CD4-positive, alpha-beta T cell (primary cell): ENCODE measurements around the gene ASB6. TPM values are rescaled to one million over a fixed set of nuclear protein-coding genes. Genes with fewer than 3 reads are reported as not detected.

Source experiments
- ATAC-seq: fragments of 200-7000 bp; cut with Tn5 transposase; one replicate; pipeline ENCODE4 v1.10.0; 2022; ENCODE audit warnings: mild to moderate bottlenecking; ENCODE audit not compliant: poor library complexity
- CTCF ChIA-PET: fragments of 350-600 bp; sonication (Branson Sonifier 250); formaldehyde crosslinking; loops from one replicate; lab custom pipeline; 2021; ENCODE audit warnings: antibody characterized with exemption, inconsistent platforms; lab: Charles Lee
- POLR2A ChIA-PET: fragments of 350-600 bp; sonication (Branson Sonifier 250); formaldehyde crosslinking; loops from one replicate; lab custom pipeline; 2021; ENCODE audit warnings: antibody characterized with exemption, inconsistent platforms; lab: Charles Lee
- DNase-seq, 14 experiments: peaks; one replicate each; pipeline ENCODE4 v3.0.0-alpha.2; 2013 to 2020; ENCODE audit warnings: mixed read lengths in 2 of 14
- H3K27ac ChIP-seq, 2 donors: one replicate each; pipeline versions ENCODE4 v1.5.1 to v1.7.0; 2013; ENCODE audit warnings: low read length in 2 of 2, low read depth in 1 of 2, mild to moderate bottlenecking in 1 of 2
- H3K27me3 ChIP-seq, 2 experiments: 1 replicate in 1 of 2; 2 replicates in 1 of 2; pipeline versions ENCODE4 v1.6.1 to v1.7.0; 2013; ENCODE audit warnings: low read length in 2 of 2, control low read depth in 1 of 2, mild to moderate bottlenecking in 1 of 2, moderate library complexity in 1 of 2; ENCODE audit not compliant: insufficient read depth in 2 of 2, control insufficient read depth in 1 of 2
- H3K36me3 ChIP-seq: one replicate; pipeline ENCODE4 v1.6.1; 2013; ENCODE audit warnings: low read length, control low read depth; ENCODE audit not compliant: insufficient read depth
- H3K4me1 ChIP-seq: one replicate; pipeline ENCODE4 v1.6.1; 2013; ENCODE audit warnings: low read length, control low read depth; ENCODE audit not compliant: insufficient read depth
- H3K4me3 ChIP-seq: one replicate; pipeline ENCODE4 v1.5.1; 2013; ENCODE audit warnings: mild to moderate bottlenecking, low read length, moderate library complexity
- H3K9me3 ChIP-seq, 2 experiments: 1 replicate in 1 of 2; 2 replicates in 1 of 2; pipeline versions ENCODE4 v1.6.1 to v1.7.0; 2013; ENCODE audit warnings: low read length in 2 of 2, mild to moderate bottlenecking in 2 of 2, control low read depth in 1 of 2, moderate library complexity in 1 of 2; ENCODE audit not compliant: control insufficient read depth in 1 of 2, insufficient read depth in 1 of 2
- H3K27ac Mint-ChIP-seq: one replicate; pipeline ENCODE4 v1.8.0; 2020; ENCODE audit warnings: mixed read lengths
- H3K27me3 Mint-ChIP-seq: one replicate; pipeline ENCODE4 v1.8.0; 2021; ENCODE audit warnings: mixed read lengths
- H3K36me3 Mint-ChIP-seq: one replicate; pipeline ENCODE4 v1.8.0; 2021; ENCODE audit warnings: low read depth, mixed read lengths
- H3K4me1 Mint-ChIP-seq: one replicate; pipeline ENCODE4 v1.8.0; 2021; ENCODE audit warnings: low read depth, mixed read lengths
- H3K4me3 Mint-ChIP-seq: one replicate; pipeline ENCODE4 v1.8.0; 2020; ENCODE audit warnings: mild to moderate bottlenecking, mixed read lengths
- H3K9me3 Mint-ChIP-seq: one replicate; pipeline ENCODE4 v1.8.0; 2020; ENCODE audit warnings: mixed read lengths
- CTCF ChIP-seq: fragments of 200-600 bp; IDR thresholded peaks from one replicate; pipeline ENCODE4 v1.8.0; 2022; ENCODE audit warnings: antibody characterized with exemption, mild to moderate bottlenecking
- intact Hi-C, 2 experiments: fragments of 100-400 bp; cut with DNase I in 1 of 2; cut with micrococcal nuclease in 1 of 2; formaldehyde crosslinking; loops; one replicate each; pipeline versions ENCODE4 v1.15.1 to v1.9.0; 2023 to 2025; cut with DNase I, micrococcal nuclease
- total RNA-seq, 174 experiments: library from RNA in 2 of 174; stranded (reverse) in 2 of 174; gene quantifications; one replicate each; pipeline ENCODE4 v1.2.3 and lab custom pipeline; 2021 to 2026

The ASB6 gene
- total RNA-seq, 2 experiments from 2014 or later: 28.5 to 29.3 TPM

DNA sequence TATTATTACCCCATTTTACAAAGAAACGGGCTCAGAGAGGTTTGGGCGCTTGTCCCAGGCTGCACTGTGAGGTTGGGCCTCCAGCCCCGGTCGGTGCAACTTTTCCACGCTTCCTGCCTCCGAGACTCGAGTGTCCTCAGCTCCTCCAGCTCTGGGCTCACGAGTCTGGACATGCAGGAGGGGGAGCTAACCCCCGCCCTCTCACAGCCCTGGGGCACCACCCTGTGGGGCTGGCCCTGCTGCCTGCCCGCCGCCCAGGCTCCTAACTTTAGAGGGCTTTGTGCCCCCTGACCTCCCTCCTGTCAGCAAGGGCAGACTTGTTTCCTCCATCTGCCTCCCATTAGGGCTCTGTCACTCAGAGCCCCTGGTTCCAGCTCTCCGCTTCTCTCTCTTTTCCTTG is 4.3 kb upstream of the ASB6 start:
- Histone ChIP-seq H3K27me3 (no peaks in the 10 kb centered on the region), H3K9me3 (peaks cover 0 to 3% of the 10 kb centered on the region in 2 experiments), H3K36me3 (no peaks in the 10 kb centered on the region), H3K4me1 (peaks cover 10% of the 10 kb centered on the region), H3K4me3 (no peak overlapping the region), H3K27ac (no peak overlapping the region)
- intact Hi-C loops: loop anchor here in 1 of 2 experiments (10.0 kb wide), 1 partner anchor 1711 kb away; the partner anchor contains the start of genes DPM2 and PIP5KL1
- Mint-ChIP-seq H3K27me3 (no peaks in the 10 kb centered on the region), H3K4me1 (peaks cover 3% of the 10 kb centered on the region), H3K9me3 (no peaks in the 10 kb centered on the region), H3K4me3 (peak overlapping the region; percentile 59), H3K27ac (no peak overlapping the region), H3K36me3 (peaks cover 2% of the 10 kb centered on the region)
- DNase-seq: no peak
- CTCF ChIA-PET: no interaction called here
- no peak for TF ChIP-seq CTCF
- POLR2A ChIA-PET: no interaction called here
- ATAC-seq: no peak

DNA sequence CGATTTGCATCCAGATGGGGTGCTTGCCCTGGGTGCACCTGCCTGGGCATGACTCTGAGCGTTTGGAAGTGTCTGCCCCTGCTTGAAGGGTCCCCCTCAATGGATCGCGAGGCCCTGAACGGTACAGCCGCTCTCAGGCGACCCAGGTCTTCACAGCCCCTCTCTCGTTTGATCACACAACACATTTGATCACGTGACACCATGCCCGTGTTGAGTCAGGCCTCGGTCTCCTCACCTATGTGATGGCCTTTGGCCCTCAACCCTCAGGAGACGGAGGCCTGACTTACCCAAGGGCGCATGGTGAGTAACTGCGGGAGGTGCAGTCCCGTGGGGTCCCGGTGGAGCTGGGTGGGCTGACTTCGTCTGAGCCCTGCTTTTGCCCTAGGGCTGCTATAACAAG is 3.0 kb upstream of the ASB6 start:
- ATAC-seq (no peak), DNase-seq (no peak)
- intact Hi-C loops: loop anchor here in 1 of 2 experiments (5.0 to 10.0 kb wide), 3 partner anchors 92 to 1710 kb away; partner anchors contain the start of genes DPM2, PIP5KL1 and TOR1B
- ChIA-PET POLR2A (no interaction called here), CTCF (no interaction called here)
- Histone ChIP-seq H3K4me3 (no peak overlapping the region), H3K27me3 (no peaks in the 10 kb centered on the region), H3K36me3 (peaks cover under 1% of the 10 kb centered on the region), H3K27ac (no peak overlapping the region), H3K4me1 (peaks cover 23% of the 10 kb centered on the region), H3K9me3 (peaks cover 0 to 3% of the 10 kb centered on the region in 2 experiments)
- H3K27me3 Mint-ChIP-seq: no peaks in the 10 kb centered on the region
- peak overlapping the region; percentile 51 for H3K4me3 Mint-ChIP-seq
- no peak overlapping the region for H3K27ac Mint-ChIP-seq
- TF ChIP-seq CTCF: no peak
- H3K9me3 Mint-ChIP-seq: no peaks in the 10 kb centered on the region
- peaks cover 6% of the 10 kb centered on the region for H3K36me3 Mint-ChIP-seq
- peaks cover 8% of the 10 kb centered on the region for H3K4me1 Mint-ChIP-seq

GRCh38 chr9:129644365-129644764 is 2.4 kb upstream of the ASB6 start:
- no peak for ATAC-seq
- H3K4me3 ChIP-seq: no peak overlapping the region
- H3K4me1 ChIP-seq: peaks cover 28% of the 10 kb centered on the region
- Mint-ChIP-seq H3K4me3 (no peak overlapping the region), H3K27me3 (no peaks in the 10 kb centered on the region), H3K9me3 (no peaks in the 10 kb centered on the region), H3K4me1 (peaks cover 8% of the 10 kb centered on the region), H3K27ac (no peak overlapping the region), H3K36me3 (peaks cover 9% of the 10 kb centered on the region)
- intact Hi-C loops: loop anchor here in 1 of 2 experiments (5.0 to 10.0 kb wide), 3 partner anchors 93 to 1710 kb away; partner anchors contain the start of genes DPM2, PIP5KL1 and TOR1B
- H3K27me3 ChIP-seq: no peaks in the 10 kb centered on the region
- peaks cover 0 to 3% of the 10 kb centered on the region in 2 experiments for H3K9me3 ChIP-seq
- TF ChIP-seq CTCF: no peak
- no peak for DNase-seq
- ChIA-PET POLR2A (no interaction called here), CTCF (interaction anchor here (0.6 kb wide), 1 partner anchor 317 kb away, joined by 4 read pairs; no protein-coding TSS in a partner anchor)
- H3K36me3 ChIP-seq: peaks cover 6% of the 10 kb centered on the region
- H3K27ac ChIP-seq: no peak overlapping the region
